K562 (cell line): Measurements from ENCODE around the gene SLC2A8.
A peak's percentile ranks its signal among the peaks of the same experiment; 100 is the strongest.

Experiments
- ATF3 ChIP-seq, 2 experiments: fragments of 450-650 bp in 1 of 2; sonication (generic) in 1 of 2; formaldehyde crosslinking in 1 of 2; IDR thresholded peaks in 1 of 2; conservative IDR thresholded peaks in 1 of 2; 2 replicates each; pipeline versions ENCODE4 v1.6.1 to v1.8.1; 2016 to 2023; ENCODE audit warnings: mild to moderate bottlenecking in 2 of 2, moderate library complexity in 2 of 2, inconsistent platforms in 1 of 2, missing genetic modification reagents in 1 of 2
- CTCF ChIP-seq, 3 experiments: IDR thresholded peaks in 2 of 3; conservative IDR thresholded peaks in 1 of 3; 2 replicates each; pipeline ENCODE4 v1.5.1; 2011 to 2012; ENCODE audit warnings: low read length in 3 of 3, mild to moderate bottlenecking in 3 of 3, control low read depth in 2 of 3, improper control_type of control experiment in 1 of 3, inconsistent platforms in 1 of 3, low read depth in 1 of 3, mixed read lengths in 1 of 3, moderate library complexity in 1 of 3; ENCODE audit not compliant: insufficient read depth in 2 of 3
- EGR1 ChIP-seq: fragments of 450-650 bp; conservative IDR thresholded peaks from 2 replicates; pipeline ENCODE4 v1.6.1; 2017; ENCODE audit warnings: mild to moderate bottlenecking
- ELK1 ChIP-seq: sonication (generic); formaldehyde crosslinking; IDR thresholded peaks from 2 replicates; pipeline ENCODE4 v1.8.1; 2022; ENCODE audit warnings: missing genetic modification reagents
- EZH2 ChIP-seq: IDR thresholded peaks from 2 replicates; pipeline ENCODE4 v1.6.1; 2012; ENCODE audit warnings: low read depth, mild to moderate bottlenecking, inconsistent platforms, low read length, borderline replicate concordance
- REST ChIP-seq, 2 experiments: fragments of 450-650 bp; formaldehyde crosslinking in 1 of 2; IDR thresholded peaks; 2 replicates each; pipeline versions ENCODE4 v1.4.0 to v1.6.1; 2014 to 2020; ENCODE audit warnings: mild to moderate bottlenecking in 2 of 2, borderline replicate concordance in 1 of 2, low read depth in 1 of 2
- SMARCA5 ChIP-seq: fragments of 450-650 bp; IDR thresholded peaks from 2 replicates; pipeline ENCODE4 v1.6.1; 2016
- SNAPC5 ChIP-seq: fragments of 250-450 bp; sonication (Bioruptor Pico); IDR thresholded peaks from 2 replicates; pipeline ENCODE4 v1.8.0; 2021; ENCODE audit warnings: moderate library complexity, mild to moderate bottlenecking, inconsistent platforms
- USF2 ChIP-seq: sonication (generic); formaldehyde crosslinking; IDR thresholded peaks from 2 replicates; pipeline ENCODE4 v1.5.0; 2020; ENCODE audit warnings: missing genetic modification reagents

- TF ChIP-seq SNAPC5 (CRISPR knock-in tag) (no peak), EZH2 (no peak), CTCF (IDR thresholded peaks at IDR 0.05 in 2 of 3, conservative IDR thresholded peaks at IDR 0.05 in 1 of 3; ENCODE audit: insufficient read depth in 2 of 3, low read depth in 1 of 3, low read length in 3 of 3) (0 out of 6 replicates have a peak, but pooled peaks of 1 of the 3 experiments have one; percentile 7), EGR1 (no peak), ATF3 (IDR thresholded peaks at IDR 0.05) (no peak), ATF3 (CRISPR knock-in tag; conservative IDR thresholded peaks at IDR 0.05) (no peak), SMARCA5 (no peak), REST (IDR thresholded peaks at IDR 0.05; ENCODE audit: borderline replicate concordance) (no peak), REST (CRISPR knock-in tag; IDR thresholded peaks at IDR 0.05; ENCODE audit: low read depth) (no peak), USF2 (no peak), ELK1 (CRISPR knock-in tag) (no peak)
Observed at GRCh38 chr9:127393645-127394044, 3.3 kb upstream of the SLC2A8 start.
